SH-SY5Y (cell line): ENCODE measurements around the gene KRT76.

Experiments used
- GATA2 ChIP-seq: IDR thresholded peaks from 2 replicates; pipeline ENCODE4 v1.6.1; 2011; ENCODE audit warnings: mild to moderate bottlenecking, low read depth, low read length
- GATA3 ChIP-seq: IDR thresholded peaks from 2 replicates; pipeline ENCODE4 v1.6.1; 2011; ENCODE audit warnings: low read depth, mild to moderate bottlenecking, low read length, moderate library complexity

GRCh38 chr12:52822771-52823510 is 45.8 kb upstream of the KRT76 start:
- no peak for TF ChIP-seq GATA3
- no peak for TF ChIP-seq GATA2
